DND-41 (cell line): ENCODE results near the gene TFEB.

Source experiments
- ATAC-seq: fragments of 200-7000 bp; cut with Tn5 transposase; 3 replicates; pipeline ENCODE4 v1.9.1; 2021; ENCODE audit warnings: low read depth; ENCODE audit not compliant: insufficient read depth
- DNase-seq: peaks from one replicate; pipeline ENCODE4 v3.0.0-alpha.2; 2020
- H2AFZ ChIP-seq: 2 replicates; pipeline ENCODE4 v1.6.0; 2012; ENCODE audit warnings: low read depth, low read length
- H3K27ac ChIP-seq: 2 replicates; pipeline ENCODE4 v1.5.1; 2012; ENCODE audit warnings: low read length, inconsistent platforms
- H3K27me3 ChIP-seq: fragments of 200-600 bp; sonication (generic); 2 replicates; pipeline ENCODE4 v1.6.0; 2012; ENCODE audit warnings: low read length, mild to moderate bottlenecking, inconsistent platforms; ENCODE audit not compliant: insufficient read depth, poor library complexity
- H3K36me3 ChIP-seq: 2 replicates; pipeline ENCODE4 v1.5.1; 2012; ENCODE audit warnings: low read length, inconsistent platforms; ENCODE audit not compliant: insufficient read depth
- H3K4me1 ChIP-seq: 2 replicates; pipeline ENCODE4 v1.5.1; 2012; ENCODE audit warnings: mild to moderate bottlenecking, low read length; ENCODE audit not compliant: insufficient read depth
- H3K4me2 ChIP-seq: 2 replicates; pipeline ENCODE4 v1.6.0; 2012; ENCODE audit warnings: mild to moderate bottlenecking, moderate library complexity, low read length, inconsistent platforms; ENCODE audit not compliant: insufficient read depth
- H3K4me3 ChIP-seq, 2 experiments: fragments of 200-600 bp in 1 of 2; shearing (Covaris generic) in 1 of 2; 2 replicates each; pipeline ENCODE4 v1.5.1; 2012 to 2016; ENCODE audit warnings: inconsistent platforms in 2 of 2, low read length in 2 of 2, mild to moderate bottlenecking in 2 of 2, low read depth in 1 of 2, moderate library complexity in 1 of 2
- H3K79me2 ChIP-seq: 2 replicates; pipeline ENCODE4 v1.6.0; 2012; ENCODE audit warnings: low read length, inconsistent platforms; ENCODE audit not compliant: insufficient read depth
- H3K9ac ChIP-seq: 2 replicates; pipeline ENCODE4 v1.6.0; 2012; ENCODE audit warnings: low read depth, mild to moderate bottlenecking, inconsistent platforms, low read length, moderate library complexity
- H3K9me3 ChIP-seq: 2 replicates; pipeline ENCODE4 v1.5.1; 2012; ENCODE audit warnings: low read length, moderate library complexity, mild to moderate bottlenecking, inconsistent platforms; ENCODE audit not compliant: insufficient read depth, severe bottlenecking
- H4K20me1 ChIP-seq: 2 replicates; pipeline ENCODE4 v1.6.0; 2012; ENCODE audit warnings: low read length; ENCODE audit not compliant: insufficient read depth
- EZH2 ChIP-seq: IDR thresholded peaks from 3 replicates; pipeline ENCODE4 v1.6.1; 2012; ENCODE audit warnings: borderline replicate concordance, low read depth, mild to moderate bottlenecking, moderate library complexity, low read length, inconsistent platforms; ENCODE audit not compliant: severe bottlenecking
- TF ChIP-seq, protein P1 (sequence below): IDR thresholded peaks from 2 replicates; pipeline ENCODE4 v1.5.1; 2012; ENCODE audit warnings: borderline replicate concordance, low read length, moderate library complexity, mild to moderate bottlenecking; ENCODE audit not compliant: poor library complexity, severe bottlenecking; ENCODE audit errors: extremely low read depth

TFEB gene

DNA sequence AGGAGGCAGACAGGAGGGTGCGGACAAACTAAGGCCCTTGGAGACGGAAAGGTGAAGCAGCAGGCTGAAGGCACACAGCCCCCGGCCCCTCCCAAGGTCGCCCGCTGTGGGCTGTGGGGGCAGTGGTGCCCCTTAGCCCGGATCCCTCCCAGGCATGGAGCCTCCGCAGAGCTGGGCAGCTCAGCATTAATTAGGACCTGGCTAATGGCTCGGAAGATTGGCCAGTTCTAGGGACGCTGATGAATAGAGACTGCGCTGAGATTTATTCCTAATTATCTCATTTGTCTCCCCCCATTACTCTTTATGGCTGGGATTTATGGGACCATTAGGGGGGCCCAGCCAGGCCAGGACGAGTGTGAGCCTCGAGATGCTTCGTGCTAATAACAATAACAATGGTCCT, 76.8 kb downstream of the TFEB start:
- Histone ChIP-seq H3K4me3 (no peak overlapping the region), H2AFZ (no peak overlapping the region), H3K4me1 (no peaks in the 10 kb centered on the region), H3K36me3 (no peaks in the 10 kb centered on the region), H3K27me3 (peaks cover 5% of the 10 kb centered on the region), H3K9ac (no peak overlapping the region), H4K20me1 (no peaks in the 10 kb centered on the region), H3K79me2 (no peaks in the 10 kb centered on the region), H3K27ac (no peak overlapping the region), H3K4me2 (no peak overlapping the region), H3K9me3 (no peaks in the 10 kb centered on the region)
- TF ChIP-seq EZH2: no peak
- TF ChIP-seq, protein P1, sequence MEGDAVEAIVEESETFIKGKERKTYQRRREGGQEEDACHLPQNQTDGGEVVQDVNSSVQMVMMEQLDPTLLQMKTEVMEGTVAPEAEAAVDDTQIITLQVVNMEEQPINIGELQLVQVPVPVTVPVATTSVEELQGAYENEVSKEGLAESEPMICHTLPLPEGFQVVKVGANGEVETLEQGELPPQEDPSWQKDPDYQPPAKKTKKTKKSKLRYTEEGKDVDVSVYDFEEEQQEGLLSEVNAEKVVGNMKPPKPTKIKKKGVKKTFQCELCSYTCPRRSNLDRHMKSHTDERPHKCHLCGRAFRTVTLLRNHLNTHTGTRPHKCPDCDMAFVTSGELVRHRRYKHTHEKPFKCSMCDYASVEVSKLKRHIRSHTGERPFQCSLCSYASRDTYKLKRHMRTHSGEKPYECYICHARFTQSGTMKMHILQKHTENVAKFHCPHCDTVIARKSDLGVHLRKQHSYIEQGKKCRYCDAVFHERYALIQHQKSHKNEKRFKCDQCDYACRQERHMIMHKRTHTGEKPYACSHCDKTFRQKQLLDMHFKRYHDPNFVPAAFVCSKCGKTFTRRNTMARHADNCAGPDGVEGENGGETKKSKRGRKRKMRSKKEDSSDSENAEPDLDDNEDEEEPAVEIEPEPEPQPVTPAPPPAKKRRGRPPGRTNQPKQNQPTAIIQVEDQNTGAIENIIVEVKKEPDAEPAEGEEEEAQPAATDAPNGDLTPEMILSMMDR: no peak
- ATAC-seq (no peak), DNase-seq (no peak)

- Histone ChIP-seq H3K36me3 (no peaks in the 10 kb centered on the region), H3K9me3 (no peaks in the 10 kb centered on the region), H3K79me2 (no peaks in the 10 kb centered on the region), H3K4me1 (no peaks in the 10 kb centered on the region), H2AFZ (no peak overlapping the region), H4K20me1 (no peaks in the 10 kb centered on the region), H3K4me2 (no peak overlapping the region), H3K9ac (no peak overlapping the region), H3K4me3 (no peak overlapping the region), H3K27ac (no peak overlapping the region), H3K27me3 (peaks cover 5% of the 10 kb centered on the region)
- TF ChIP-seq, protein P1: no peak
- TF ChIP-seq EZH2: no peak
- ATAC-seq (no peak), DNase-seq (no peak)
These were observed 78.0 kb downstream of the TFEB start for GRCh38 chr6:41657131-41658094.

DNA sequence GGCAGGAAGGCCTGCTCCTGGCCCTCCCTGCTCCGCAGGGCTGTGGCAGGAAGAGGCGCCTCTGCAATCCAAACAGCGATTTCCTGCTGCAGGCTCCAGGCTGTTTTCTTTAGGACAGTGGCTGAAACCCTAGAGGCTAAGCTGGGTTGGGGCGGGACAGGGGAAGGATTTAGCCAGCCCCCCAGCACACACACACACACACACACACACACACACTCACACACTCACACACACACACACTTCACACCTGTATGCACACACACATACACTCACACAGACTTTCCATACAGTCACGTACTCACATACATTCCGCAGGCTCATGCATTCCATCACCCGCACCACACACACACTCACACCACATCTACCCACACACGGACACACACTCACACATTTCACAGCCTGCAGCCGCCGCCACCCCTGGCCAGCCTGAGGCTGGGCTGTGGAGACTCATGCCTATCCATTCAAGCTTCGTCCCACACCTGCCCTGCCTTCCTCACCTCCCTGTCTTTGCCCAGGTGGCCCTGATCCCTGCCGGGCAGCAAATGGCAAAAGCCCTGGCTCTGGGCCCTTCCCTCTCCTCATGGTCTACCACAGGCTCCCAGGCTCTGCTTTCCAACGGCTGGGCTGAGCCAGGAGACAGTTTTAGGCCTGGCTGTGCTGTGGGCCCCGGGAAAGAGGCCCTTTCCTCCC, 79.3 kb downstream of the TFEB start:
- Histone ChIP-seq H4K20me1 (no peaks in the 10 kb centered on the region), H3K27ac (no peak overlapping the region), H3K79me2 (no peaks in the 10 kb centered on the region), H3K36me3 (peaks cover 3% of the 10 kb centered on the region; the same call in 1 of the 2 replicates), H3K4me2 (no peak overlapping the region), H2AFZ (no peak overlapping the region), H3K4me3 (no peak overlapping the region), H3K9me3 (no peaks in the 10 kb centered on the region), H3K4me1 (no peaks in the 10 kb centered on the region), H3K9ac (no peak overlapping the region), H3K27me3 (no peaks in the 10 kb centered on the region)
- TF ChIP-seq, protein P1: no peak
- TF ChIP-seq EZH2: no peak
- ATAC-seq: peak; percentile 18; the same call in 1 of the 3 replicates
- DNase-seq: no peak
